HG03280 (cell line): ENCODE results near the gene NAA80.
A peak's percentile ranks its signal among the peaks of the same experiment; 100 is the strongest.
"Not testable (repeated sequence)": the region's sequence is repeated elsewhere in the genome, so short reads cannot be mapped to it uniquely, and the experiment has no call there.

Experiments used
- ATAC-seq: cut with Tn5 transposase; IDR thresholded peaks from one replicate; pipeline ENCODE4 v1.9.1; 2021; ENCODE audit warnings: mild to moderate bottlenecking, moderate library complexity; ENCODE audit not compliant: unreplicated experiment

NAA80 gene

GRCh38 chr3:50272911-50273688 is 26.1 kb downstream of the NAA80 start:
- ATAC-seq: peak; percentile 82

GRCh38 chr3:50272538-50272910 is 26.7 kb downstream of the NAA80 start:
- ATAC-seq: not testable (repeated sequence)

GRCh38 chr3:50271314-50271936 is 27.8 kb downstream of the NAA80 start:
- no peak for ATAC-seq

GRCh38 chr3:50270422-50271224 is 28.6 kb downstream of the NAA80 start:
- no peak for ATAC-seq

- ATAC-seq: no peak
Measured at GRCh38 chr3:50269977-50270413, 29.2 kb downstream of the NAA80 start.

GRCh38 chr3:50269460-50269859 is 29.7 kb downstream of the NAA80 start:
- no peak for ATAC-seq

- no peak for ATAC-seq
Measured at GRCh38 chr3:50268703-50269451, 30.3 kb downstream of the NAA80 start, which contains the start of gene SEMA3B. Gene SEMA3B (plus strand): TSS chr3:50269147. CDS start chr3:50269241, 94 bp downstream.

GRCh38 chr3:50268276-50268675 is 30.9 kb downstream of the NAA80 start:
- no peak for ATAC-seq

GRCh38 chr3:50267280-50267913 is 31.8 kb downstream of the NAA80 start:
- no peak for ATAC-seq

GRCh38 chr3:50266836-50267235 is 32.4 kb downstream of the NAA80 start:
- no peak for ATAC-seq

- ATAC-seq: no peak
Measured at GRCh38 chr3:50266017-50266416, 33.2 kb downstream of the NAA80 start.

- no peak for ATAC-seq
Measured at GRCh38 chr3:50265571-50265970, 33.6 kb downstream of the NAA80 start.

- no peak for ATAC-seq
Measured at GRCh38 chr3:50264964-50265485, 34.2 kb downstream of the NAA80 start.

- no peak for ATAC-seq
Measured at GRCh38 chr3:50264383-50264963, 34.7 kb downstream of the NAA80 start.

- ATAC-seq: no peak
Measured at GRCh38 chr3:50263478-50264382, 35.5 kb downstream of the NAA80 start.

GRCh38 chr3:50262778-50263177 is 36.4 kb downstream of the NAA80 start:
- ATAC-seq: no peak

GRCh38 chr3:50262200-50262599 is 37.0 kb downstream of the NAA80 start:
- not testable (repeated sequence) for ATAC-seq

- no peak for ATAC-seq
Measured at GRCh38 chr3:50261505-50261904, 37.7 kb downstream of the NAA80 start.
